Left ventricle myocardium inferior (tissue), 1 donor: ENCODE measurements around the gene CCDC158. TPM values are rescaled to one million over a fixed set of nuclear protein-coding genes. Genes with fewer than 3 reads are reported as not detected.

ENCODE experiments used
- DNase-seq: peaks from one replicate; pipeline ENCODE4 v3.0.0-alpha.2; 2020
- H3K27ac ChIP-seq: fragments of 200-600 bp; replicated peaks from 2 replicates; pipeline ENCODE4 v1.8.0; 2021
- H3K27me3 ChIP-seq: fragments of 200-600 bp; 2 replicates; pipeline ENCODE4 v1.8.0; 2021; ENCODE audit warnings: low read depth
- H3K36me3 ChIP-seq: fragments of 200-600 bp; 2 replicates; pipeline ENCODE4 v1.8.0; 2021
- H3K4me1 ChIP-seq: fragments of 200-600 bp; 2 replicates; pipeline ENCODE4 v1.8.0; 2021
- H3K4me3 ChIP-seq: fragments of 200-600 bp; 2 replicates; pipeline ENCODE4 v1.8.0; 2021; ENCODE audit warnings: mild to moderate bottlenecking, moderate library complexity
- H3K9me3 ChIP-seq: fragments of 200-600 bp; replicated peaks from 2 replicates; pipeline ENCODE4 v1.8.0; 2021
- intact Hi-C: fragments of 100-400 bp; cut with micrococcal nuclease; formaldehyde crosslinking; loops from one replicate; pipeline ENCODE4 v1.11.0; 2022
- total RNA-seq: library from RNA; stranded (reverse); fragmentation: NEBNext Ultra II Directional; extraction: Animal tissue kit (Norgen Biotek cat#: 25700); gene quantifications from one replicate; pipeline ENCODE4 v1.2.1, GENCODE V29; 2021
- TF ChIP-seq, protein P1 (sequence below): fragments of 200-600 bp; IDR thresholded peaks from 2 replicates; pipeline ENCODE4 v1.8.0; 2021; ENCODE audit warnings: antibody characterized with exemption, mild to moderate bottlenecking, borderline replicate concordance
- donor health status: DM: no; HTN: yes; CAD: no; lungs with severe emphysema.

CCDC158 gene
- total RNA-seq, 1 donor from 2014 or later, result 0.11 TPM

DNA sequence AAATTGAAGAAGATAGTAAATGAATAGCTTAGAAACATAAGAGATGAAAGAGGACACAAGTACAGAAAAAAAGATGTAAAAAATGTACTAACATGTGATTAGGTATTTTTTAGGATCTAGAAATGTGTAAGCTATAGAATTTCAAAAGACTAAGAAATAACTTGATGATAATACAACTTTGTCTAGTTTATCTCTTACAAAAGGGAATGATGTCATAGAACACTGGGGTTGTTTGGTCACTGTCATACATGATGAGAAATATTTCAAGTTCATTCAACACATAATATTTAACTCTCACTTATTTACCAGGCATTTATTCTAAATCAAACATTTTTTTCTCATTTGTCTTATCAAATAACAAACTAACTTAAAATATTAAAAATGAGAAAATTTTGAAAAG, 95.9 kb downstream of the CCDC158 start:
- peaks cover 38% of the 10 kb centered on the region for H3K9me3 ChIP-seq
- intact Hi-C loops, result no loop called here
- H3K27me3 ChIP-seq, result no peaks in the 10 kb centered on the region
- H3K4me1 ChIP-seq, result no peaks in the 10 kb centered on the region
- H3K4me3 ChIP-seq, result no peak overlapping the region
- no peak overlapping the region for H3K27ac ChIP-seq
- DNase-seq, result no peak
- TF ChIP-seq, protein P1, sequence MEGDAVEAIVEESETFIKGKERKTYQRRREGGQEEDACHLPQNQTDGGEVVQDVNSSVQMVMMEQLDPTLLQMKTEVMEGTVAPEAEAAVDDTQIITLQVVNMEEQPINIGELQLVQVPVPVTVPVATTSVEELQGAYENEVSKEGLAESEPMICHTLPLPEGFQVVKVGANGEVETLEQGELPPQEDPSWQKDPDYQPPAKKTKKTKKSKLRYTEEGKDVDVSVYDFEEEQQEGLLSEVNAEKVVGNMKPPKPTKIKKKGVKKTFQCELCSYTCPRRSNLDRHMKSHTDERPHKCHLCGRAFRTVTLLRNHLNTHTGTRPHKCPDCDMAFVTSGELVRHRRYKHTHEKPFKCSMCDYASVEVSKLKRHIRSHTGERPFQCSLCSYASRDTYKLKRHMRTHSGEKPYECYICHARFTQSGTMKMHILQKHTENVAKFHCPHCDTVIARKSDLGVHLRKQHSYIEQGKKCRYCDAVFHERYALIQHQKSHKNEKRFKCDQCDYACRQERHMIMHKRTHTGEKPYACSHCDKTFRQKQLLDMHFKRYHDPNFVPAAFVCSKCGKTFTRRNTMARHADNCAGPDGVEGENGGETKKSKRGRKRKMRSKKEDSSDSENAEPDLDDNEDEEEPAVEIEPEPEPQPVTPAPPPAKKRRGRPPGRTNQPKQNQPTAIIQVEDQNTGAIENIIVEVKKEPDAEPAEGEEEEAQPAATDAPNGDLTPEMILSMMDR, result no peak
- H3K36me3 ChIP-seq, result no peaks in the 10 kb centered on the region

DNA sequence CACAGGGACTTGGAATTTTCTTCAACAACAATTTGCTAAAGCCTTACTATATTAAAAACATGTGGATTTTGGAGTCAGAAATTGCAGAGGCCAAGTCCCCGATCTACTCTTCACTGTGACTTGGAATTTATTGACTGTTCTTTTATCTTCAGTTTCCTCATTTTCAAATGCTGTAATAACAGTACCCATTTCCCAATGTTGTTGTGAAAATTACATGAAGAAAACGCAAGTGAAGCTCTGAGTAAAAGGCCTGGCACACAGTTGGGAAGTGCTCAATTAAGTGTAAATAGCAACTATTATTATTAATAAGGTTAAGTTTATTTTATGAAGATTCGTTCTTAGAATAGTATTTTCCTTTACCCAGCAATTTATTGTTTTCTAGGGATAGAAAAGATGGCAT, 98.7 kb downstream of the CCDC158 start:
- intact Hi-C loops, result no loop called here
- no peak overlapping the region for H3K4me3 ChIP-seq
- TF ChIP-seq, protein P1, result no peak

DNA sequence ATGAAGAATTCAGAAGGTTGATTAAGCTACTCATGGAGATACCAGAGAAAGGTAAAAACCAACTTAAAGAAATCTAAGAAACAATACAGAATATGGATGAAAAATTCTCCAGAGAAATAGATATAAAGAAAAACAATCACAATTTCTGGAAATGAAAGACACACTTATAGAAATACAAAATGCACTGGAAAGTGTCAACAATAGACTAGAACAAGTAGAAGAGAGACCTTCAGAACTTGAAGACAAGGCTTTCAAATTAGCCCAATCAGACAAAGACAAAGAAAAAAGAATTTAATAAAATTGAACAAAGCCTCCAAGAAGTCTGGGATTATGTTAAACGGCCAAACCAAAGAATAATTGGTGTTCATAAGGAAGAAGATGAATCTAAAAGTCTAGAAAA, 104.8 kb downstream of the CCDC158 start:
- intact Hi-C loops, result no loop called here
- Histone ChIP-seq H3K27ac (no peak overlapping the region), H3K4me3 (no peak overlapping the region), H3K27me3 (no peaks in the 10 kb centered on the region), H3K9me3 (peaks cover 29% of the 10 kb centered on the region), H3K4me1 (peaks cover 17% of the 10 kb centered on the region), H3K36me3 (no peaks in the 10 kb centered on the region)
- TF ChIP-seq, protein P1, result no peak
- no peak for DNase-seq

More for the DNA sequence above, 98.7 kb downstream of the CCDC158 start:
- H3K27ac ChIP-seq, result no peak overlapping the region
- DNase-seq, result no peak
- H3K36me3 ChIP-seq, result no peaks in the 10 kb centered on the region
- no peaks in the 10 kb centered on the region for H3K27me3 ChIP-seq
- no peaks in the 10 kb centered on the region for H3K4me1 ChIP-seq
- H3K9me3 ChIP-seq, result peaks cover 37% of the 10 kb centered on the region

DNA sequence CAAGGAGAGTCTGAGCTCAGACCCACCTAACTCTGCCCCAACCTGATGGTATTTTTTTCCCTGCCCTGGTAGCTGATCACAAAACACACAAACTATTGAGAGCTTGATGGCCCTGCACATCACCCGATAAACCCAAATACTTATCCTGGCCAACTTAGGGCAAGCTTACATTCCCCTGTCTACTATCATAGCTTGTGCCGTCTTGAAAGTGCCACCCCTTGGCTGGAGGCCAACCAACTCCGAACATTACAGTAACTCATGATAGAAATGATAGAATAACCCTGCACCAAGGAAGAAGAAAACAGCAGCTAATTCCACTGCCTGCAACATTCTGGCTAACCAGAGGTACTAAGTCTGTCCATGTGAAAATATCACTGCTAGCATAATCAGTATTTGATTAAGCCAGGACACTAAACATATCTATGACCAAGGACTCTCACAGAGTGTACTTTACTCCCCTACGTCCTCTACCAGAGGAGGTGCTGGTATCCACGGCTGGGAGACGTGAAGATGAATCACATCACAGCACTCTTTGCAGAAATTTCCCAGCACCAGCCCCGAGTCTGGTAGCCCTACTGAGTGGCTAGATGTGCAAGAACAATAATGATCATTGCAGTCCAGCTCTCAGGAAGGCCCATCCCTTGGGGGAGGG, 105.5 kb downstream of the CCDC158 start:
- no peak for DNase-seq
- H3K9me3 ChIP-seq, result peaks cover 25% of the 10 kb centered on the region
- H3K27me3 ChIP-seq, result no peaks in the 10 kb centered on the region
- H3K4me3 ChIP-seq, result no peak overlapping the region
- H3K36me3 ChIP-seq, result peaks cover 2% of the 10 kb centered on the region
- peaks cover 22% of the 10 kb centered on the region for H3K4me1 ChIP-seq
- intact Hi-C loops, result no loop called here
- TF ChIP-seq, protein P1, result no peak
- H3K27ac ChIP-seq, result no peak overlapping the region

DNA sequence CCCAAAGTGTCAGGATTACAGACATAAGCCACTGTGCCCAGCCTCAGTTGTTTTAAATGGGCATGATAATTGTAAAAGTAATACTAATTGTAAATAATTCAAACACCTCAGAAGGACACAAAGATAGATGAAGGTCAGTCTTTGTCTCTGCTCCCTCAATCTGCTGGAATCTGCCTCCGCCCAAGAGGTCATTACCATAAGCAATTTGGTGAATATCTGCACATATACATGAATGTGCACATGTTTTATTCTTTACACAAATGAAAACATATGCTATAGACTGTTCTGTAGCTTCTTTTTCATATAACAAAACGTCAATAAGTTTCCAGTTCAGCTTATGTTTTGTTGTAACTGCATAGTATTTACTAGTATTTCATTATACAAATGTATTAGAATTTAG, 107.4 kb downstream of the CCDC158 start:
- no peak overlapping the region for H3K4me3 ChIP-seq
- peaks cover 40% of the 10 kb centered on the region for H3K4me1 ChIP-seq
- DNase-seq, result no peak
- H3K9me3 ChIP-seq, result peaks cover 18% of the 10 kb centered on the region
- H3K36me3 ChIP-seq, result peaks cover 17% of the 10 kb centered on the region
- no peak overlapping the region for H3K27ac ChIP-seq
- intact Hi-C loops, result no loop called here
- TF ChIP-seq, protein P1, result no peak
- H3K27me3 ChIP-seq, result no peaks in the 10 kb centered on the region
